KG1 (cell line): ENCODE data around the gene MECR.

Source experiments
- DNase-seq: peaks from one replicate; lab custom pipeline; 2025; lab: John Stamatoyannopoulos, UW

Gene MECR, protein sequence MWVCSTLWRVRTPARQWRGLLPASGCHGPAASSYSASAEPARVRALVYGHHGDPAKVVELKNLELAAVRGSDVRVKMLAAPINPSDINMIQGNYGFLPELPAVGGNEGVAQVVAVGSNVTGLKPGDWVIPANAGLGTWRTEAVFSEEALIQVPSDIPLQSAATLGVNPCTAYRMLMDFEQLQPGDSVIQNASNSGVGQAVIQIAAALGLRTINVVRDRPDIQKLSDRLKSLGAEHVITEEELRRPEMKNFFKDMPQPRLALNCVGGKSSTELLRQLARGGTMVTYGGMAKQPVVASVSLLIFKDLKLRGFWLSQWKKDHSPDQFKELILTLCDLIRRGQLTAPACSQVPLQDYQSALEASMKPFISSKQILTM

DNA sequence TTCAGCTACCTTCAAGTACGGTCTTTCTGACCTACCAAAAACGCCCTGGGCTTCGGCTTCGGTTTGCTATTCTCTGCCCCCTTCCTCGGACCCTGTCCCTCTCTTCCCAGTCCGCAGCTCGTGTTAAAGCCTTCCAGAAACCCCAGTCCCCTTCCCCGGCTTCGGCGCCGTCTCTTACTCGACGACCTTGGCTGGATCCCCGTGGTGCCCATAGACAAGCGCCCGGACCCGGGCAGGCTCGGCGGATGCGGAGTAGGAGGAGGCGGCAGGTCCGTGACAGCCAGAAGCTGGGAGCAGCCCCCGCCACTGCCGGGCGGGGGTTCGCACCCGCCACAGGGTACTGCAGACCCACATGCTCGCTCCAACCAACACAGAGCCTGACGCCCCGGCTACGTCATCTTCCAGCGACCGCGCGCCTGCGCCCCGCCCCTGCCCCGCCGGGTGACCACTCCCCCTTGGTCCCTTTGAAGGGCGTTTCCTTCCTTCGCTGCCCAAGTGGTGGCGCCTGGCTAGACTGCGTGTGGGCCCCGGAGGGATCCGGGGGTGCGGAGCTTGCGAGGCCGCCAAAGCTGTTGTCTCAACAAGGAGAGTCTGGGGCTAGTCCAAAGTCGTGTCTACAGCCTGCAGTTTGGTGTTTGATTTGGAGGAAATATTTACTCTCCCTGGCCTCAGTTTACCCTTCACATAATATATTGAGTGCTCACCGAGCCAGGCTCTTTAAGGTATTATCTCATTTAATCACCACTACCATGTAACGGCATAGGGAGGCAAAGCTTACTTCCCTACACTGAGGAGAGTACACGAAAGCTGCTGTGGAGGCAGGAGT, at the start of gene MECR:
Gene MECR, minus strand, starts transcription at position 382 of the 826 bp plus-strand sequence. Its CDS starts 28 bp downstream, at position 354.
- DNase-seq, result peak; percentile 91

DNA sequence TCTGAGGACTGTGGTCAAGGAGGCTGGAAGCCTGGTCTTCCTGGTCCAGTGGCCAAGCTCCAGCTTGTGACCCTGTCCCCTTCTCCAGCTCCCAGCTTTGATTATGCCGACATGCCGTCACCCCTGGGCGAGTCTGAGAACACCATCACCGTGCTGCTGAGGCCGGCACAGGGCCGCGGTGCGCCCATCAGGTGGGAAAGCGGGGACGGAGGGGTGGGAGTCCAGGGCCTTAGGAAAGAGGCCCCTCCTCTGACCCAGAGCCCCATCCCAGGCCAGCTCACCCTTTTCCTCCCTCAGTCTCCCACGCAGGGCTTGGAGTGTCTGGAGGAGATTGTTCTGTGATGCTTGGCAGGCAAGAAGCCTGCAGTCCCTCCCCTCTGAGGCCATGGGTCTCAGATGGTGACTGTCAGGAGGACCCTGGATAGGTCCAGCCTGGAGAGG, 49.2 kb upstream of the MECR start:
- no peak for DNase-seq

DNA sequence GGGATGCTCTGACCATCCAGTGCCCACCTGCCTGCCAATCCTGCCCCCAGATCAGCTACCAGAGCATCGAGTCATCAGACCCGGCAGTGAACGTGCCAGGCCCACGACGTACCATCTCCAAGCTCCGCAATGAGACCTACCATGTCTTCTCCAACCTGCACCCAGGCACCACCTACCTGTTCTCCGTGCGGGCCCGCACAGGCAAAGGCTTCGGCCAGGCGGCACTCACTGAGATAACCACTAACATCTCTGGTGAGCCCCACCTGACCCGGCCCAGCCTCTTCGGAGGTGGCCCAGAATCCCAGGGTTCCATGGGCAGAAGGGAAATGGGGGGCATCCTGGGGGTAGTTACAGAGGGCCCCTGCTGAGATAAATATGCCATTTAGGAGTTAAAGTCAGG, 48.7 kb upstream of the MECR start:
- no peak for DNase-seq

DNA sequence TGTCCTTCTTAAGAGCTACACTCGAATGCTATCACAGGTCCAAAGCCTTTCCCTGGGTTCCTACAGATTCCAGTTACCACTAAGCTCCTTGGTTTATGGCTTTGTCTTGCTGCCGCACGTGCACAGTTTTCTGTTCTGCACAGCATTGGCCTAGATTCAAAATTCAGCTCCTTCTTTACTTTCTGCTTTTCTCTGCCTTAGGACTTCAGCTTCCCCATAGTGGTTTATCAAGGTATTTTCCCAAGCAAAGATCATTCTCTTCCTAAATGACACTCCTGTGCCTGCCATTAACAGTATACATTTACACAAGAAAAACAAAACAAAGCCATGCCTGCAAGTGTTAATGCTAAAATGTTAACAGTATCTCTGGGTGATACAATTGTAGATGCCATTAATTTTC, 47.4 kb upstream of the MECR start:
- no peak for DNase-seq

DNA sequence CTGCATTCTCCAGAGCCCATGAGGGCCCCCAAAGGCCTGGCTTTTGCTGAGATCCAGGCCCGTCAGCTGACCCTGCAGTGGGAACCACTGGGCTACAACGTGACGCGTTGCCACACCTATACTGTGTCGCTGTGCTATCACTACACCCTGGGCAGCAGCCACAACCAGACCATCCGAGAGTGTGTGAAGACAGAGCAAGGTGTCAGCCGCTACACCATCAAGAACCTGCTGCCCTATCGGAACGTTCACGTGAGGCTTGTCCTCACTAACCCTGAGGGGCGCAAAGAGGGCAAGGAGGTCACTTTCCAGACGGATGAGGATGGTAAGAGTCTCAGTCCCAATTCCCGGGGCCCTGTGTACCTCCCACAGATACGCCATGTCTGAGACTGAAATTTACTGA, 44.7 kb upstream of the MECR start:
- no peak for DNase-seq

DNA sequence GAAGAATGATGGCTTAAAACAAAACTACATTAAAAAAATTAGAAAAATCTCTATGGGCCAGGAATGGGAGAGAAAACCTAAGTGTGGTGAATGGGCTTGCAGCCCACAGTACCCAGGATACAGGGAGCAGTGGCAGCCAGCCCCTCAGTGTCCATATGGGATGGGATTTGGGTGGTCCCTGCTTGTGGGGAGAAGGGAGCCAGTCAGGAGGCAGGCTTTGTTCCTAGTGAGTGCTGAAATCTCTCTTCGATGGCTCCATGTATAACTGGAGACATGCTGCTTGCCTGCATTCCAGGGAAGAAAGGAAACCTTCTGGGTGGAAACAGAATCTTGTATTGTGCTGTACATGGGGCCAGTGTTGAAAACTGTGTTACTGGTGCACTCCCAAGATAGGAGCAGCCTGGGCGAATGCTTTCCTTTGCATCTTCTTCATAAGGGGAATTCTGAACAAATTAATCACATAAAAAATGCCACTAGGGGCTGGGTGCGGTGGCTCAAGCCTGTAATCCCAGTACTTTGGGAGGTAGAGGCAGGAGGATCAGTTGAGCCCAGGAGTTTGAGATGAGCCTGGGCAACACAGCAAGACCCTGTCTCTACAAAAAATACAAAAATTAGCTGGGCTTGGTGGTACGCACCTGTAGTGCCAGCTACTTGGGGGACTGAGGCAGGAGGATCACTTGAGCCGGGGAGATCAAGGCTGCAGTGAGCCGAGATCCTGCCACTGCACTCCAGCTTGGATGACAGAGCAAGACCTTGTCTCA, 41.6 kb upstream of the MECR start:
- DNase-seq, result no peak

DNA sequence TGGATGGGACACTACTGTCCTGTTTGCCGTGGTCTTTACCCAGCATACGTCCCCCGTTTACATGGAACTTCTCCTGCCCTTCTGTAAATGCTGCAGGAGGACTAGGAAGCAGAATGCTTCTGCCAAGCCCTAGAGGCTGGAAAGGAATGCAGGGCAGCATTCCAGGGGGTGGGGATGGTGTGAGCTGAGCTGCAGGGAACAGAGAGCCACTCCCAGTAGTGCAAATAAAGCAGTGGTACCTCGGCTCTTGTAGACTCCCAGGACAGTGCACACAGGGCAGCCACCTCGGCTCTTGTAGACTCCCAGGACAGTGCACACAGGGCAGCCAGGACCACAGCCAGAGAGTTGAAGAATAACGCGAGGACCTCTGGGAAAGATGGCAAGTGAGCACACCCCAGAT, 41.0 kb upstream of the MECR start:
- DNase-seq, result no peak

DNA sequence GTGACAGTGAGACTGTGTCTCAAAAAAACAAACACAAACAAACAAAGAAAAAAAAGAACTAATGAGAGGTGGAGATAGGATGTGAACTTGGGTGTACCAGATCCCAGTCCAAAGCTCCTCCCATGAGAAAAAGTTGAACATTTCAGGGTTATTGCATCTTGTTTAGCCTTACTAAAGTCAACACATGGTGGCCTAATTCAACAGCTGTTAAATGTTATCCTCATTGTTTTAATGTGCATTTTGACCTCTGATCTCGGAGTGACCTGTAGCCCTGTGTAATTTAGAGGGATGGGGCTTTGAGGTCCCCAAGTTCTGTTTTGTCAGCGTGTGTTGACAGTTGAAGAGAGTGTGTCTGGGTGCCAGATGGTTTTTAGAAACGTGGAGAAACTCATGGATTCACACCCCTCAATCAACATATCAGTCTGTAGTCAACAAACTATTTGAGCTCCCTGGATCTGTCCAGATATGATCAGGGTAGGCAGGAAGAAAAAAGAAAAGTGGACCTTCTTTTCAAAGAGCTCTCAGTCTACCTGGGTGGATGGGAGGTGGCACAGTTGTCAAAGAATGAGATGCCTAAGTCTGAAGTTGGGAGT, 40.3 kb upstream of the MECR start:
- no peak for DNase-seq

DNA sequence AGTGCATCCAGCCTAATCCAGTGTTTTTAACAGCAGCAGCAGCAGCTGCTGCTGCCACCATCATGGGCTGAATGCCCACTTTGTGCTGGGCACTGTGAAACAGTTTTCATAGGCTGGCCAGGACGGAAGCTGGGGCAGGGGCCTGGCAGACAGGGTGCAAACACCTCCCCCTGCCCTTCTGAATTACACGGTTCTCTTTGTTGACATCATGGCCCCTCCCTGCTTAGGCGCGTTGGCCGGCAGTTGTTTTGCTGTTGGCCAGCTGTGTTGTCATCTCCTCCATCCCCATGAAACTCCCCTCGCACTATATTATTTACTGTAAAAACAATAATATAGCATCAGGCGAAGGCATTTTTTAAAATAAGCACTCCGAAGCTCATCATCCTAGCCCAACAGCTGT, 38.6 kb upstream of the MECR start:
- no peak for DNase-seq

DNA sequence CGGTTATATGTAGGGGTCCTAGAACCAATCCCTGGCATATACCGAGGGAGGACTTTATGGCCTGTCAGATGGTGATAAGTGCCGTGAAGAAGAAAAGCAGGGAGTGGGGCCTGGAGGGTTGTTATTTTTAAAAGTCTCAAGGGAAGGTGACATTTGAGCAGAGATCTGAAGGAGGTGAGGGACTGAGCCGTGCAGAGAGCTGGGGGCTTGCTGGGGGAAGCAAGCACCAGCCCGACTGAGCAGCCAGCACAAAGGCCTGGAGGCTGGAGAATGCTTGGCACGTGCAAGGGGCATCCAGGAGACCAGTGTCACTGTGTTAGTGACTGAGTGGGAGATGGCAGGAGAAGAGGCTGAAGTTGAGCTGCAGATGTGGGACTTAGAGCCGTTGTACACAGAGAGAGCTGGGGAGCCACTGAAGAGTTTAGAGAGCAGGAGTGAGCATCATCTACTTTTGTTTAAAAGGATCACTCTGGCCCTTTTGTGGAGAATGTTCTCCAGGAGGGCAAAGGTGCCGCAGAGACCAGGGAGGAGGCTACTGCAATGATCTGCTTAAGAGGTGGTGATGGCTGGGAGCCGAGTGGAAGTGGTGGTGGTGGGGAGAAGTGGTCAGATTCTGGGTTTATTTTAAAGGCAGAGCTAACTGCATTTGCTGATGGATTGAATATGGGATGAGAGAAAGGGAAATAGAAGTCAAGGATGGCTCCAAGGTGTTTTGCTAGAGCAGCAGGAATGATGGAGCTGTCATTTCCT, 36.8 kb upstream of the MECR start:
- DNase-seq, result no peak

DNA sequence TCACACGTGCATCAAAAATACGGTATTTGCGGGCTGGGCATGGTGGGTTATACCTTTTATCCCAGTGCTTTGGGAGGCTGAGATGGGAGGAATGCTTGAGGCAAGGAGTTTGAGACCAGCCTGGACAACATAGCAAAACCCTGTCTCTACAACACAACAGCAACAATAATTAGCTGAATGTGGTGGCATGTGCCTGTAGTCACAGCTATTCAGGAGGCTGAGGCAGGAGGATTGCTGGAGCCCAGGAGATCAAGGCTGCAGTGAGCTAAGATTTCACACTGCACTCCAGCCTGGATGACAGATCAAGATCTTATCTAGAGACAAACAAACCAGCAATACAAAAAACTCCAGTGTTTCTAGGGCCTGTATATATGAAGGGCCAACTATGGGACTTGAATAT, 36.2 kb upstream of the MECR start:
- no peak for DNase-seq

DNA sequence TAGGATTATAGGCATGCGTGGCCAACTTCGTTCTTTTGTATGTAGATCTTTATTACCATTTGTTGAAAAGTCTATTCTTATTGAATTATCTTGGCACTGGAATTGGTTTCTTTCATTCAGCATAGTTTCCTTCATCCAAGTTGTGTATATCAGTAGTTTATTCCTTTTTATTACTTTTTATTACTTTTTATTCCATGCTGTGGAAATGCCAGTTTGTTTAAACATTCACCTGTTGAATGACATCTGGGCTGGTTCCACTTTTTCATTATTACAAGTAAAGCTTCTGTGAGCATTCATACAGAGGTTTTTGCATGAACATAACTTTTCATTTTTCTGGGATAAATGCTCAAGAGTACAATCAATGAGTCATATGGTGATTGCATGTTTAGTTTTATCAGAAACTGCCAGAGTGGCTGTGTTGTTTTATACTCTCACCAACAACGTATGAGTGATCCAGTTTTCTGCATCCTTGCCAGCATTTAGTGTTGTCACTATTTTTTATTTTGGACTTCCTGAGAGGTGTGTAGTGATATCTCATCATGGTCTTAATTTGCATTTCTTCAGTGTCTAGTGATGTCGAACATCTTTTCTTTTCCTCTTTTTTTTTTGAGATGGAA, 34.1 kb upstream of the MECR start:
- no peak for DNase-seq

DNA sequence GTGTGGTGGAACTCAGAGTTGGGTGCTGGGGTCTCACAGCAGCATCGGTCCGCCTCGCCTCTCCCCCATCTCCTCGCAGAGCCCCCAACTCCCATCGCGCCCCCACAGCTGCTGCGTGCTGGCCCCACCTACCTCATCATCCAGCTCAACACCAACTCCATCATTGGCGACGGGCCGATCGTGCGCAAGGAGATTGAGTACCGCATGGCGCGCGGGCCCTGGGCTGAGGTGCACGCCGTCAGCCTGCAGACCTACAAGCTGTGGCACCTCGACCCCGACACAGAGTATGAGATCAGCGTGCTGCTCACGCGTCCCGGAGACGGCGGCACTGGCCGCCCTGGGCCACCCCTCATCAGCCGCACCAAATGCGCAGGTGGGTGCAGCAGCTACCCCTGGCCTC, 29.8 kb upstream of the MECR start:
- no peak for DNase-seq

DNA sequence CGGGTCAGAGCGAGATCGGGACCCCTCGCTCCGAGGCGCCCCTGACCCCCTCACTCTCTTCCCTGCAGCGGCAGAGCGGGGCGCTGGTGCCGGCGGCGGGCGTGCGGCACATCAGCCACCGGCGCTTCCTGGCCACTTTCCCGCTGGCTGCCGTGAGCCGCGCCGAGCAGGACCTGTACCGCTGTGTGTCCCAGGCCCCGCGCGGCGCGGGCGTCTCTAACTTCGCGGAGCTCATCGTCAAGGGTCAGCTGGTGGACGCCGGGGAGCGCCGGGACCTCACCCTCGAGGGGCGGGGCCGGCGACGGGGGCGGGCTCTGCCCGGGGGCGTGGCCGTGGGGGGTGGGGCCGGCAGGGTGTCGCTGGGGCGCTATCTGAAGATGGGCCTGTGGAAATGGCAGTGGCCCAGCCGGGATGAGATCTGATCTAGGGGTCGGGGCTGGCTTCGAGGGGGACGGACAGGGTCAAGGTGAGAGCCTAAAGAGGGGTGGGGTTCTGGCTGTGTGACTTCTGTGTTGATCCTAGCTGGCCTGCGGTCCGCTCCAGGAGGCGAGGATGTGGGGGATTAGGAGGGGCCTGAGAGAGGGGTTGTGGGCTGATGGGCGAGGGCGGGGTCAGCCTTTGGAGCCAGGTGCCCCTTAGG, 29.2 kb upstream of the MECR start:
- DNase-seq, result no peak

DNA sequence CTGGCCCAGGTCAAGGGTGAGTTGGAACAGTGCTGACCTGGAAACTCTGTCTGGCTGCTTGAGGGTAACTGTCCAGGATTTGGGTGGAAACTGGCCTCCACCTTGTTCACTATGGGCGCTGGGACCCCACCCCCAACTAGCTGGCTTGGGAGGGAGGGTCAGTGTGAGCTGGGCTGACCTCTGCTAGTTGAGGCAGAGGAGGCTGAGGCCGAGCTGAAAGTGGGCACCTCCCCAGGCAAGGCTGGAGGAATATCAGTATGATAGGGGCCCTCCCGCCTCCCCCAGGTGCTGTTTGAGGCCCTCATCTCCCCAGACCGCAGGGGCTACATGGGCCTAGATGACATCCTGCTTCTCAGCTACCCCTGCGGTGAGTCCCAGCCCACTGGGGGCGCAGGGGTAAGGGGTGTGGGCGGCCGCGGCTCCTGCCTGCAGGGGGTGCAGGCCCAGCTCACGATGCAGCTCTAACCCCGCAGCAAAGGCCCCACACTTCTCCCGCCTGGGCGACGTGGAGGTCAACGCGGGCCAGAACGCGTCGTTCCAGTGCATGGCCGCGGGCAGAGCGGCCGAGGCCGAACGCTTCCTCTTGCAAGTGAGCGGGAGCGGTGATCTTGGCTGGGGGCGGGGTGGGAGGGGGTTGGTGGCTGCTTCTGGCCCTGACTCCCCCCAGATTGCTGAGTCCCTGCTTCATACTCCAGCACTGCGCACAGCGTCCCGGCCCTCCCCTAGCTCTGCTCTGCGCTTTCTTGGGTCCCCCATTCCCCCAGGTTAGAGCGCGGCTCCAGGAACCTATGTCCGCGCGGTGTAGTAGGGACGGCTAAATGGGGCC, 28.5 kb upstream of the MECR start:
- no peak for DNase-seq

DNA sequence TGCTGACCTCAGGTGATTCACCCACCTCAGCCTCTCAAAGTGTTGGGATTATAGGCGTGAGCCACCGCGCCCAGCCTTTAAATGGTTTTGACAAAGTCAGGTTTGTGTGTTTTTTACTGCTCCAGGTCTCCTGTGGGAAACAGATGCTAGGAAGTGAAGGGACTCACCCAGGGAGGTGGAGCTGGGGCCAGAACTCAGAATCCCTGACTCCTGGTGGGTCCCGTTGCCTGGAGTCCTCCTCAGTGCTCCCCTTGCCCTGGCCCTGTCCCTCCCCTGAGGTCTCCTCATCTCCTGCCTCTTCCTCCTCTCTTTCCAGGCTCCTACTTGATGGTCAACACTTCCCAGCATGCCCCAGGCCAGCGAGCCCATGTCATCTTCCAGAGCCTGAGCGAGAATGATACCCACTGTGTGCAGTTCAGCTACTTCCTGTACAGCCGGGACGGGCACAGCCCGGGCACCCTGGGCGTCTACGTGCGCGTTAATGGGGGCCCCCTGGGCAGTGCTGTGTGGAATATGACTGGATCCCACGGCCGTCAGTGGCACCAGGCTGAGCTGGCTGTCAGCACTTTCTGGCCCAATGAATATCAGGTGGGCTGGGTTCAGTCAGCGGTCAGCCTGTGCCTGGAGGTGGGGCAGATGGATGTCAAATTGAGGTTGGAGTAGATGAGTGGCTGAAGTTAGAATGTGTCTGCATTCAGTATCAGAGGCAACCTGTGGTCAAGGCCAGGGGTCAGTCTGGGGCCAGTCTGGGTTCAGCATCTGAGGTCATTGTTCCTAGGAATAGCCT, 27.6 kb upstream of the MECR start:
- no peak for DNase-seq

DNA sequence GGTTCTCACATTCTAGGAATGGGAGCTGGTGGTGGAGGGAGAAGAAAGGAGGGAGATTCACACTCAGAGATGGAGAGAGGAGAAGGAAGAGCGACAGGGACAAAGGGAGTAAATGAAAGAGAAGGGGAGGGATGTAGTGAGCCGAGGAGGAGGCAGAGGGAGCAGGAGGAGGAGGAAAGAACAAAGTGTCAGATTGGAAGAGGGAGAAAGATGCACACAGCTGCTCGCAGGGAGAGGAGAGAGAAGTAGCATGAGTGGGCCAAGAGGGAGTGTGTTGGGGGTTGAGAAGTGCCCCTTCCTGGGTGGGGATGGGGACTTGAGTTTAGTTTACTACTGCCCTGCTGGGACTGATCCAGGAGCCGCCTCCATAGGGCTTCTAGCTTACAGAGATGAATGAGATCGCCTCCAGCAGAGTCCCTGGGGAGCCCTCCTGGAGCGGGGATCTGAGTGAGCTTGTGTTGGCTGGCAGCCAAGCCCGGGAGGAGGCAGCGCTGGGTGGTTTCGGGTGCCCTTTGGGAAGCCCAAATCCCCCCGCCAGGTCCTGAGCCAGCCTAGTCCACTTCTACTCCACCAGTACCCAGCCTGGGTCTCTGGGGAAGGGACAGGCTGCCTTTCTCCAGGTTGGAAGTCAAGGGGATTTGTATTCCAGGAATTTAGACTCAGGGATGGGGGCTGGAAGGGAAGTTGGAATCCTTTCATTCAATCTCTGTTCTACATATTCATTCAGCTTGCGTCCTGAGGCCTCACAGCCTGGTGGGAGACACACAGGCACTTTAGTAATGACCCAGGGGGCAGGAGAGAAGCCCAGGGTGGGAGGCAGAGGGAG, 26.5 kb upstream of the MECR start:
- DNase-seq, result no peak

DNA sequence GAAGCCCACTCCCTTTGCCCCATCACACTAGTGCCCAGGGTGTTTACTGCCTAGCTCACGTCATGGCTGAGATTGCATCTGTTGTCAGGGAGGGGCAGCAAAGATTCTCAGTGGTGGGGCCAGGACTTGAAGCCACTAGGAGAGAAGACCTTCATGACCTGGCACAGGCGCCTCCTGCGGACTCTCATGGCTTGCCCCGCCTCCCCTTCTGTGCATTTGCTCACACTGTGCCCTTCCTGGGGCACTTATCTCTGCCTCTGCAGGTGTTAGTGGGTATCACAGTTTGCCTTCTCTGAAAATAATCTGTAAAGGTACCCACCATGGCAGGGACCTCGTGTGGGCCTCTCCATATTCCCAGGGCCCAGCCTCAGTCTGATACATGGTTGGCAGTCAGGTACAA, 25.7 kb upstream of the MECR start:
- no peak for DNase-seq
